D721Med (cell line): ENCODE data around the gene NOS1AP.

Experiments
- DNase-seq: peaks from one replicate; pipeline ENCODE4 v3.0.0; 2011; ENCODE audit warnings: low spot score; ENCODE audit not compliant: insufficient read length
- FAIRE-seq: peaks from 2 replicates; lab custom pipeline; 2011; peaks lifted over from hg19 to GRCh38; lab: Jason Lieb, UNC
- CTCF ChIP-seq: IDR thresholded peaks from 2 replicates; pipeline ENCODE4 v1.5.1; 2012; ENCODE audit warnings: mild to moderate bottlenecking, control low read depth; ENCODE audit not compliant: insufficient read depth; ENCODE audit errors: missing control alignments

Gene NOS1AP

GRCh38 chr1:162371611-162372010 lies 302.1 kb downstream of the NOS1AP start:
- no peak for TF ChIP-seq CTCF
- FAIRE-seq (no peak), DNase-seq (no peak)

GRCh38 chr1:162372159-162373071 lies 302.9 kb downstream of the NOS1AP start:
- DNase-seq: no peak
- no peak for TF ChIP-seq CTCF
- FAIRE-seq: no peak

GRCh38 chr1:162373072-162373427 lies 303.6 kb downstream of the NOS1AP start:
- FAIRE-seq: no peak
- no peak for DNase-seq
- TF ChIP-seq CTCF: no peak

- DNase-seq (no peak), FAIRE-seq (no peak)
- TF ChIP-seq CTCF: no peak
These were observed 304.2 kb downstream of the NOS1AP start for GRCh38 chr1:162373541-162374260.

GRCh38 chr1:162374406-162374805 lies 304.9 kb downstream of the NOS1AP start:
- no peak for FAIRE-seq
- no peak for DNase-seq
- TF ChIP-seq CTCF: no peak

- DNase-seq (no peak), FAIRE-seq (no peak)
These were observed 306.0 kb downstream of the NOS1AP start for GRCh38 chr1:162375463-162375862.

More at GRCh38 chr1:162375463-162375862, 306.0 kb downstream of the NOS1AP start:
- no peak for TF ChIP-seq CTCF
